DOHH2 (cell line): Measurements from ENCODE around the gene ETFA.
"Not testable (repeated sequence)": the region's sequence is repeated elsewhere in the genome, so short reads cannot be mapped to it uniquely, and the experiment has no call there.

Experiments used
- H3F3A ChIP-seq: fragments of 200-600 bp; sonication (generic), shearing (Covaris generic); 2 replicates; pipeline ENCODE4 v1.6.0; 2016; ENCODE audit warnings: antibody characterized with exemption, mild to moderate bottlenecking; ENCODE audit not compliant: control insufficient read depth, insufficient read depth
- H3K27ac ChIP-seq: fragments of 200-600 bp; sonication (generic); 2 replicates; pipeline ENCODE4 v1.5.1; 2014; ENCODE audit warnings: low read depth, mild to moderate bottlenecking, low read length, moderate library complexity
- H3K27me3 ChIP-seq: fragments of 200-600 bp; sonication (generic); 2 replicates; pipeline ENCODE4 v1.6.1; 2014; ENCODE audit warnings: mild to moderate bottlenecking, low read length, mixed read lengths; ENCODE audit not compliant: control insufficient read depth
- H3K36me3 ChIP-seq: fragments of 200-600 bp; sonication (generic); 2 replicates; pipeline ENCODE4 v1.6.1; 2014; ENCODE audit warnings: mild to moderate bottlenecking, low read length, moderate library complexity, mixed read lengths; ENCODE audit not compliant: control insufficient read depth
- H3K4me1 ChIP-seq: fragments of 200-600 bp; sonication (generic); 2 replicates; pipeline ENCODE4 v1.6.1; 2014; ENCODE audit warnings: mild to moderate bottlenecking, low read length, mixed read lengths; ENCODE audit not compliant: control insufficient read depth
- H3K4me2 ChIP-seq: fragments of 200-600 bp; sonication (generic); 2 replicates; pipeline ENCODE4 v1.6.0; 2014; ENCODE audit warnings: mild to moderate bottlenecking, low read length, moderate library complexity
- H3K4me3 ChIP-seq: fragments of 200-600 bp; sonication (generic); 2 replicates; pipeline ENCODE4 v1.5.1; 2014; ENCODE audit warnings: mild to moderate bottlenecking, low read length, mixed read lengths
- H3K79me2 ChIP-seq: fragments of 200-600 bp; sonication (generic); 2 replicates; pipeline ENCODE4 v1.6.1; 2014; ENCODE audit warnings: mild to moderate bottlenecking, low read length, mixed read lengths; ENCODE audit not compliant: control insufficient read depth
- H3K9me2 ChIP-seq: fragments of 200-600 bp; sonication (generic); replicated peaks from 2 replicates; pipeline ENCODE4 v1.6.1; 2014; ENCODE audit warnings: mild to moderate bottlenecking, low read length, mixed read lengths; ENCODE audit not compliant: control insufficient read depth
- H3K9me3 ChIP-seq: fragments of 200-600 bp; sonication (generic); 2 replicates; pipeline ENCODE4 v1.6.1; 2014; ENCODE audit warnings: antibody characterized with exemption, low read length, mixed read lengths; ENCODE audit not compliant: control insufficient read depth, insufficient read depth
- H4K20me1 ChIP-seq: fragments of 200-600 bp; sonication (generic); 2 replicates; pipeline ENCODE4 v1.6.0; 2014; ENCODE audit warnings: low read depth, mild to moderate bottlenecking, antibody characterized with exemption, low read length, moderate library complexity; ENCODE audit not compliant: control insufficient read depth, insufficient read depth
- EZH2phosphoT487 ChIP-seq: fragments of 200-600 bp; sonication (generic); IDR thresholded peaks from 2 replicates; pipeline ENCODE4 v1.6.1; 2017; ENCODE audit warnings: borderline replicate concordance, mild to moderate bottlenecking, antibody characterized with exemption, low read length, moderate library complexity, mixed read lengths
- TF ChIP-seq, protein P1 (sequence below): fragments of 200-600 bp; sonication (generic); IDR thresholded peaks from one replicate; pipeline ENCODE4 v1.5.1; 2014; ENCODE audit warnings: antibody characterized with exemption, mild to moderate bottlenecking, low read depth, low read length; ENCODE audit not compliant: poor library complexity, severe bottlenecking

Gene ETFA

DNA sequence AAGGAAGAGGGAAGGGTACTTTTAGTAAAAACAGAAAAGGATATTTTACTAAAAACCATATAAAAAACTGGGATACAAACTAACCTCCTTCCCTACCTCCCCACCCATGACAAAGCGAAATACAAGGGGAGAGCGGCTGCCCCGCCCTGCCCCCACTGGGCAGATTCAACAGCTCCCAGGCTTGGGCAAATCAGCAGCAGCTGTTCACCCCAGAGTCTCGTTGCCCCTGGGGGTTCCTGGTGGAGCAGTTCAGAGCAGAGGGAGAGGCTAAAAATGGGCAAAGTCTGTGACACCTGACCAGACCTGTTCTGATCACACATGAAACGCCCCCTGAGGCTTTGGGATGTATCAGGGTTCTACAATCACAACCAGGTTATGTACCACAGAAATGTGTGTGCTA is 2.5 kb upstream of the ETFA start:
- Histone ChIP-seq H3K4me2 (no peak overlapping the region), H3K27ac (no peak overlapping the region), H3K9me2 (no peaks in the 10 kb centered on the region)

DNA sequence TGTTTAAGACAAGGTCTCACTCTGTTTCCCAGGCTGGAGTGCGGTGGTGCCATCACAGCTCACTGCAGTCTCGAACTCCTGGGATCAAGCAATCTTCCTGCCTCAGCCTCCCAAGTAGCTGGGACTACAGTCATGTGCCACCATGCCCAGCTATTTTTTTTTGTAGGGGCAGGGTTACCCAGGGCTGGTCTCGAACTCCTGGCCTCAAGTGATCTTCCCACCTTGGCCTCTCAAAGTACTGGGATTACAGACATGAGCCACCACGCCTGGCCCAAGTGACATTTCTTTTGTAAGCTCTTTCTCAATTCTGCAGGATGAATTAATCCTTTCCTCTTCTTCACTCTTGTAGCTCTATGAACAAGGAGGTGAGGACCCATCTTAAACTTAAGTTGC is 1.9 kb upstream of the ETFA start:
- peaks cover 16% of the 10 kb centered on the region for H3K4me1 ChIP-seq
- H3K36me3 ChIP-seq = peaks cover 15% of the 10 kb centered on the region
- H3K27ac ChIP-seq, H3K4me3 ChIP-seq, H3K4me2 ChIP-seq, H4K20me1 ChIP-seq, H3F3A ChIP-seq, H3K9me2 ChIP-seq, H3K27me3 ChIP-seq, H3K9me3 ChIP-seq: not testable (repeated sequence)
- H3K79me2 ChIP-seq = peaks cover 31% of the 10 kb centered on the region

More for the DNA sequence above, 2.5 kb upstream of the ETFA start:
- TF ChIP-seq, protein P1, sequence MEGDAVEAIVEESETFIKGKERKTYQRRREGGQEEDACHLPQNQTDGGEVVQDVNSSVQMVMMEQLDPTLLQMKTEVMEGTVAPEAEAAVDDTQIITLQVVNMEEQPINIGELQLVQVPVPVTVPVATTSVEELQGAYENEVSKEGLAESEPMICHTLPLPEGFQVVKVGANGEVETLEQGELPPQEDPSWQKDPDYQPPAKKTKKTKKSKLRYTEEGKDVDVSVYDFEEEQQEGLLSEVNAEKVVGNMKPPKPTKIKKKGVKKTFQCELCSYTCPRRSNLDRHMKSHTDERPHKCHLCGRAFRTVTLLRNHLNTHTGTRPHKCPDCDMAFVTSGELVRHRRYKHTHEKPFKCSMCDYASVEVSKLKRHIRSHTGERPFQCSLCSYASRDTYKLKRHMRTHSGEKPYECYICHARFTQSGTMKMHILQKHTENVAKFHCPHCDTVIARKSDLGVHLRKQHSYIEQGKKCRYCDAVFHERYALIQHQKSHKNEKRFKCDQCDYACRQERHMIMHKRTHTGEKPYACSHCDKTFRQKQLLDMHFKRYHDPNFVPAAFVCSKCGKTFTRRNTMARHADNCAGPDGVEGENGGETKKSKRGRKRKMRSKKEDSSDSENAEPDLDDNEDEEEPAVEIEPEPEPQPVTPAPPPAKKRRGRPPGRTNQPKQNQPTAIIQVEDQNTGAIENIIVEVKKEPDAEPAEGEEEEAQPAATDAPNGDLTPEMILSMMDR = no peak
- no peak for TF ChIP-seq EZH2phosphoT487
- 0 out of 2 replicates have a peak, but pooled peaks cover 4% of the 10 kb centered on the region for H4K20me1 ChIP-seq
- no peaks in the 10 kb centered on the region for H3F3A ChIP-seq
- H3K9me3 ChIP-seq = no peaks in the 10 kb centered on the region
- no peak overlapping the region for H3K4me3 ChIP-seq
- H3K79me2 ChIP-seq = peaks cover 25% of the 10 kb centered on the region
- H3K4me1 ChIP-seq = peaks cover 16% of the 10 kb centered on the region
- H3K36me3 ChIP-seq = peaks cover 9% of the 10 kb centered on the region
- no peaks in the 10 kb centered on the region for H3K27me3 ChIP-seq

DNA sequence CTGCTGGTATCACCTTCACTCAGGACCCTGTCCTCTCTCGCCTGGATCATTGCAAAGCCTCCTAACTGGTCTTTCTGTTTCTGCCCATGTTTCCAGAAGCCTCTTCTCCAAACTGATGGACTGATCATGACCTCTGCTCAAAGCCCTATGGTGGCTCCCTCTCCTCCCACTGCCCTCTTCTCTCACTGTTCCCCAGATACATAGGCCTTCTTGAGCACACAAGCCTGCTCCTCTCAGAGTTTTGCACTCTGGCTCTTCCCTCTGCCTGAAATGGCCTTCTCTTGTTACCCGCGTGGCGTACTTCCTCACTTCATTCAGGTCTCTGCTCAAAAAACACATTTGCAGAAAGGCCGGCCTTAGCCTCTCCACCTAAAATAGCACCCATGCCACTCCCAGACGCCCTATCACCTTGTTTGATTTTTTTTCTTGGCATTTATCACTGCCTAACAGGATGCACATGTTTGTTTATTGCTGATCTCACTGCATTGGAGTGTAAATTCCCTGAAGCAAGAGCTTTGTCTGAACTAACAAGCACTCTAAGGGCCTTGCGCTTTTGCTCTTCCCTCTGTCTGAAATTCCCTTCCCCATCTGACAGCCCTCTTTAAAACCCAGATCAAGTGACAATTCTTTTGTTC is 1.4 kb upstream of the ETFA start:
- Histone ChIP-seq H3F3A (no peaks in the 10 kb centered on the region), H3K27me3 (no peaks in the 10 kb centered on the region), H3K27ac (no peak overlapping the region), H3K4me2 (no peak overlapping the region), H3K4me3 (no peak overlapping the region), H3K4me1 (peaks cover 16% of the 10 kb centered on the region), H4K20me1 (peaks cover 12% of the 10 kb centered on the region), H3K9me2 (no peaks in the 10 kb centered on the region), H3K79me2 (peaks cover 36% of the 10 kb centered on the region), H3K9me3 (no peaks in the 10 kb centered on the region), H3K36me3 (peaks cover 20% of the 10 kb centered on the region)
- TF ChIP-seq, protein P1 = no peak
- no peak for TF ChIP-seq EZH2phosphoT487

DNA sequence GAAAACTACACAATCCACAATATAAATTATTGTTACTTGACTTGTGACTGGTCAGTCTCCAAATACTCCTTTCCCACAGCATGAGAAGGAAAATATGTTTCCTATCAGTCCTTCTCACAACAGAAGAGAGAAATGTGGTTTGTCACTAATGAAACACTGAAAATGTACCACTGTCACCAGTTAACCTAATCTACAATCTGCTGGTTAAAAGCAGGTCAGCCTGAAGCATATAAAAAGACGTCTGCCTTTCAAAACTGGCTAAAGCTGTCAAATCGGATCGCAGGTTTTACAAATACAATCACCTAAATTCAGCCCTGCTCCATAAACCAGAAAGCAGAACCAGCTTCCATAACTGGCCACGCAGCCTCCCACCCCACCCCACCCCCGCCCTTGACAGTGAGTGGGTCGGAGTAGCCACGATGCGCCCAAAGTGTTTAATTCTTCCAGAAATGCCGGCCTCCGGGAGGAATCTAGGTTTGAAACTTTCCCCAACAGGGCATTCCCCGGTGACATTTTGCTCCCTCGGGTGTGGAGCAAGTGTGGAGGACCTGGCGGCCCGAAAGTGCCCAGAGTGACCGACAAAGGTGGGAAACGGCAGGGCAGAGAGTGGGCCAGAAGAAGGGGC is 682 bp downstream of the ETFA start:
- H3F3A ChIP-seq = no peaks in the 10 kb centered on the region
- no peaks in the 10 kb centered on the region for H3K27me3 ChIP-seq
- peaks cover 14% of the 10 kb centered on the region for H4K20me1 ChIP-seq
- peak overlapping the region; percentile 100 for H3K4me3 ChIP-seq
- peaks cover 16% of the 10 kb centered on the region for H3K4me1 ChIP-seq
- peak overlapping the region; percentile 100 for H3K4me2 ChIP-seq
- H3K36me3 ChIP-seq = peaks cover 21% of the 10 kb centered on the region
- no peak for TF ChIP-seq EZH2phosphoT487
- TF ChIP-seq, protein P1 = no peak
- peak overlapping the region; percentile 53 for H3K27ac ChIP-seq
- no peaks in the 10 kb centered on the region for H3K9me3 ChIP-seq
- peaks cover 56% of the 10 kb centered on the region for H3K79me2 ChIP-seq
- no peaks in the 10 kb centered on the region for H3K9me2 ChIP-seq
